DOHH2 (cell line): Measurements from ENCODE around the gene TOMM70.

ENCODE experiments used
- EZH2phosphoT487 ChIP-seq: fragments of 200-600 bp; sonication (generic); IDR thresholded peaks from 2 replicates; pipeline ENCODE4 v1.6.1; 2017; ENCODE audit warnings: borderline replicate concordance, mild to moderate bottlenecking, antibody characterized with exemption, low read length, moderate library complexity, mixed read lengths
- TF ChIP-seq, protein P1 (sequence below): fragments of 200-600 bp; sonication (generic); IDR thresholded peaks from one replicate; pipeline ENCODE4 v1.5.1; 2014; ENCODE audit warnings: antibody characterized with exemption, mild to moderate bottlenecking, low read depth, low read length; ENCODE audit not compliant: poor library complexity, severe bottlenecking

- TF ChIP-seq, protein P1, sequence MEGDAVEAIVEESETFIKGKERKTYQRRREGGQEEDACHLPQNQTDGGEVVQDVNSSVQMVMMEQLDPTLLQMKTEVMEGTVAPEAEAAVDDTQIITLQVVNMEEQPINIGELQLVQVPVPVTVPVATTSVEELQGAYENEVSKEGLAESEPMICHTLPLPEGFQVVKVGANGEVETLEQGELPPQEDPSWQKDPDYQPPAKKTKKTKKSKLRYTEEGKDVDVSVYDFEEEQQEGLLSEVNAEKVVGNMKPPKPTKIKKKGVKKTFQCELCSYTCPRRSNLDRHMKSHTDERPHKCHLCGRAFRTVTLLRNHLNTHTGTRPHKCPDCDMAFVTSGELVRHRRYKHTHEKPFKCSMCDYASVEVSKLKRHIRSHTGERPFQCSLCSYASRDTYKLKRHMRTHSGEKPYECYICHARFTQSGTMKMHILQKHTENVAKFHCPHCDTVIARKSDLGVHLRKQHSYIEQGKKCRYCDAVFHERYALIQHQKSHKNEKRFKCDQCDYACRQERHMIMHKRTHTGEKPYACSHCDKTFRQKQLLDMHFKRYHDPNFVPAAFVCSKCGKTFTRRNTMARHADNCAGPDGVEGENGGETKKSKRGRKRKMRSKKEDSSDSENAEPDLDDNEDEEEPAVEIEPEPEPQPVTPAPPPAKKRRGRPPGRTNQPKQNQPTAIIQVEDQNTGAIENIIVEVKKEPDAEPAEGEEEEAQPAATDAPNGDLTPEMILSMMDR: no peak
- no peak for TF ChIP-seq EZH2phosphoT487
Measured at GRCh38 chr3:100339786-100340185, 61.1 kb downstream of the TOMM70 start.
